Activated B cell treated with CpG ODN at 0.5 μM for 24 hours (primary cell): ENCODE measurements around the gene R3HCC1L. TPM values are rescaled to one million over a fixed set of nuclear protein-coding genes. Genes with fewer than 3 reads are reported as not detected.
A peak's percentile ranks its signal among the peaks of the same experiment; 100 is the strongest.

Source experiments
- ATAC-seq: fragments of 200-7000 bp; cut with Tn5 transposase; one replicate; pipeline ENCODE4 v1.10.0; 2021; ENCODE audit warnings: low read depth, mild to moderate bottlenecking, moderate library complexity
- CTCF ChIA-PET: fragments of 350-600 bp; sonication (Branson Sonifier 250); formaldehyde crosslinking; loops from one replicate; lab custom pipeline; 2021; ENCODE audit warnings: antibody characterized with exemption; lab: Charles Lee
- POLR2A ChIA-PET: fragments of 350-600 bp; sonication (Branson Sonifier 250); formaldehyde crosslinking; loops from one replicate; lab custom pipeline; 2021; ENCODE audit warnings: antibody characterized with exemption; lab: Charles Lee
- DNase-seq: peaks from one replicate; pipeline ENCODE4 v3.0.0; 2022
- H3K27ac Mint-ChIP-seq: one replicate; pipeline ENCODE4 v1.8.0; 2020; ENCODE audit warnings: mixed read lengths
- H3K27me3 Mint-ChIP-seq: one replicate; pipeline ENCODE4 v1.8.0; 2021; ENCODE audit warnings: mixed read lengths
- H3K36me3 Mint-ChIP-seq: one replicate; pipeline ENCODE4 v1.8.0; 2021; ENCODE audit warnings: low read depth, mixed read lengths
- H3K4me1 Mint-ChIP-seq: one replicate; pipeline ENCODE4 v1.8.0; 2021; ENCODE audit warnings: mixed read lengths
- H3K4me3 Mint-ChIP-seq: one replicate; pipeline ENCODE4 v1.8.0; 2020; ENCODE audit warnings: mild to moderate bottlenecking, mixed read lengths
- H3K9me3 Mint-ChIP-seq: one replicate; pipeline ENCODE4 v1.8.0; 2020; ENCODE audit warnings: mixed read lengths
- CTCF ChIP-seq: fragments of 200-600 bp; IDR thresholded peaks from one replicate; pipeline ENCODE4 v1.8.0; 2022; ENCODE audit warnings: antibody characterized with exemption, mild to moderate bottlenecking
- intact Hi-C: fragments of 100-400 bp; cut with micrococcal nuclease; formaldehyde crosslinking; loops from one replicate; pipeline ENCODE4 v1.15.1; 2024
- total RNA-seq: library from RNA; stranded (reverse); gene quantifications from 2 replicates; pipeline ENCODE4 v1.2.3, GENCODE V29; 2022

The R3HCC1L gene
- total RNA-seq, result 24.4 and 24.9 TPM in 2 replicates

- CTCF ChIA-PET, result interaction anchor here (0.9 to 1.1 kb wide), 3 partner anchors 36 to 93 kb away, joined by 4 to 6 read pairs (median 4); no protein-coding TSS in a partner anchor
- Mint-ChIP-seq H3K4me3 (peak within 1 kb of the TSS; percentile 94), H3K4me1 (peaks cover 63% of the 10 kb centered on the region), H3K27me3 (no peaks in the 10 kb centered on the region), H3K9me3 (peaks cover 3% of the 10 kb centered on the region), H3K36me3 (peaks cover 10% of the 10 kb centered on the region), H3K27ac (peak within 1 kb of the TSS; percentile 97)
- intact Hi-C loops, result loop anchor here (1.0 to 10.0 kb wide), 7 partner anchors 8 to 1598 kb away; partner anchors contain the start of genes ARHGAP19, COX15, CUTC and HPS1
- POLR2A ChIA-PET, result interaction anchor here (0.6 to 1.3 kb wide), 10 partner anchors 34 to 1524 kb away, joined by 3 to 10 read pairs (median 4); partner anchors contain the start of genes ENTPD7, GOLGA7B, GOT1 and HPS1
- ATAC-seq (peak; percentile 91), DNase-seq (peak; percentile 93)
- TF ChIP-seq CTCF, result no peak
Observed at GRCh38 chr10:98134431-98135221, at the start of gene R3HCC1L. Gene R3HCC1L (plus strand): TSS chr10:98134657. CDS start chr10:98208115, 73,458 bp downstream.

GRCh38 chr10:98085238-98085637 lies 49.2 kb upstream of the R3HCC1L start:
- ChIA-PET POLR2A (no interaction called here), CTCF (no interaction called here)
- DNase-seq (no peak), ATAC-seq (no peak)
- Mint-ChIP-seq H3K27me3 (peaks cover 10% of the 10 kb centered on the region), H3K27ac (no peak overlapping the region), H3K9me3 (no peaks in the 10 kb centered on the region), H3K4me3 (no peak overlapping the region), H3K4me1 (no peaks in the 10 kb centered on the region), H3K36me3 (no peaks in the 10 kb centered on the region)
- TF ChIP-seq CTCF, result no peak
- intact Hi-C loops, result no loop called here

- ChIA-PET CTCF (no interaction called here), POLR2A (no interaction called here)
- Mint-ChIP-seq H3K4me1 (no peaks in the 10 kb centered on the region), H3K4me3 (no peak overlapping the region), H3K36me3 (no peaks in the 10 kb centered on the region), H3K9me3 (no peaks in the 10 kb centered on the region), H3K27me3 (peaks cover 10% of the 10 kb centered on the region), H3K27ac (no peak overlapping the region)
- ATAC-seq, result no peak
- intact Hi-C loops, result no loop called here
- DNase-seq, result no peak
- no peak for TF ChIP-seq CTCF
Observed at GRCh38 chr10:98086837-98087708, 47.4 kb upstream of the R3HCC1L start.

GRCh38 chr10:98088186-98088971 lies 46.1 kb upstream of the R3HCC1L start:
- ChIA-PET CTCF (no interaction called here), POLR2A (no interaction called here)
- Mint-ChIP-seq H3K27me3 (peaks cover 7% of the 10 kb centered on the region), H3K4me1 (no peaks in the 10 kb centered on the region), H3K9me3 (no peaks in the 10 kb centered on the region), H3K4me3 (no peak overlapping the region), H3K36me3 (no peaks in the 10 kb centered on the region), H3K27ac (no peak overlapping the region)
- ATAC-seq, result no peak
- intact Hi-C loops, result no loop called here
- no peak for DNase-seq
- no peak for TF ChIP-seq CTCF
